ENCODE measurements around the gene PRPF18. TPM values are rescaled to one million over a fixed set of nuclear protein-coding genes. Genes with fewer than 3 reads are reported as not detected.

PRPF18 gene
- polyA plus RNA-seq, 1 donor from 2014 or later: 56.7 TPM

DNA sequence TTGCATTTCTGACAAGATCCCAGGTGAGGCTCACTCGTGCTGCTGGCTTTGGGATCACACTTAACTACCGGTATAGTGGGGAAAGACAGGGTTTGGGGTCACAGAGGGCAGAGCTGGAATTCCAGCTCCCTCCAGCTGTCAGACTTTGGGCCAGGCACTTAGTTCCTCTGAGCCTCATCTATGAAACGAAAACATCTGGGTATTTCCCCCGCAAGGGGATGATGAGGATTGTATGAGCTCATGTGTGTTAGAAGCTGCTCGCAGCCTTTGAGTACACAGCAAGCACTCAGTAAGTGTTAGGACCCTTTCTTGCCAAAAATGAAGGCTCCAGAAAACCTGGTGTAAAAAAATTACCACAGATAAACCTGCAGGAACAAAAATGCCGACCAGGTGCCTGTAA lies 66.1 kb downstream of the PRPF18 start:
- no peak overlapping the region for H3K4me2 ChIP-seq (ENCODE audit: low read length)
- no peaks in the 10 kb centered on the region for H4K20me1 ChIP-seq (ENCODE audit: insufficient read depth)
- no peak overlapping the region for H2AFZ ChIP-seq (ENCODE audit: low read depth, low read length)
- no peak overlapping the region for H3K9ac ChIP-seq (ENCODE audit: low read length)
- no peaks in the 10 kb centered on the region for H3K27me3 ChIP-seq (ENCODE audit: insufficient read depth, low read depth, low read length)
- no peak overlapping the region for H3K4me3 ChIP-seq (ENCODE audit: low read length)
- no peaks in the 10 kb centered on the region for H3K36me3 ChIP-seq (ENCODE audit: insufficient read depth, low read length)
- no peaks in the 10 kb centered on the region for H3F3A ChIP-seq (ENCODE audit: insufficient read depth, low read length, poor library complexity, severe bottlenecking)
- H3K27ac ChIP-seq (ENCODE audit: low read length): no peak overlapping the region
- no peak for TF ChIP-seq MXI1 (conservative IDR thresholded peaks at IDR 0.05; ENCODE audit: poor library complexity, severe bottlenecking)
- TF ChIP-seq, protein P1, sequence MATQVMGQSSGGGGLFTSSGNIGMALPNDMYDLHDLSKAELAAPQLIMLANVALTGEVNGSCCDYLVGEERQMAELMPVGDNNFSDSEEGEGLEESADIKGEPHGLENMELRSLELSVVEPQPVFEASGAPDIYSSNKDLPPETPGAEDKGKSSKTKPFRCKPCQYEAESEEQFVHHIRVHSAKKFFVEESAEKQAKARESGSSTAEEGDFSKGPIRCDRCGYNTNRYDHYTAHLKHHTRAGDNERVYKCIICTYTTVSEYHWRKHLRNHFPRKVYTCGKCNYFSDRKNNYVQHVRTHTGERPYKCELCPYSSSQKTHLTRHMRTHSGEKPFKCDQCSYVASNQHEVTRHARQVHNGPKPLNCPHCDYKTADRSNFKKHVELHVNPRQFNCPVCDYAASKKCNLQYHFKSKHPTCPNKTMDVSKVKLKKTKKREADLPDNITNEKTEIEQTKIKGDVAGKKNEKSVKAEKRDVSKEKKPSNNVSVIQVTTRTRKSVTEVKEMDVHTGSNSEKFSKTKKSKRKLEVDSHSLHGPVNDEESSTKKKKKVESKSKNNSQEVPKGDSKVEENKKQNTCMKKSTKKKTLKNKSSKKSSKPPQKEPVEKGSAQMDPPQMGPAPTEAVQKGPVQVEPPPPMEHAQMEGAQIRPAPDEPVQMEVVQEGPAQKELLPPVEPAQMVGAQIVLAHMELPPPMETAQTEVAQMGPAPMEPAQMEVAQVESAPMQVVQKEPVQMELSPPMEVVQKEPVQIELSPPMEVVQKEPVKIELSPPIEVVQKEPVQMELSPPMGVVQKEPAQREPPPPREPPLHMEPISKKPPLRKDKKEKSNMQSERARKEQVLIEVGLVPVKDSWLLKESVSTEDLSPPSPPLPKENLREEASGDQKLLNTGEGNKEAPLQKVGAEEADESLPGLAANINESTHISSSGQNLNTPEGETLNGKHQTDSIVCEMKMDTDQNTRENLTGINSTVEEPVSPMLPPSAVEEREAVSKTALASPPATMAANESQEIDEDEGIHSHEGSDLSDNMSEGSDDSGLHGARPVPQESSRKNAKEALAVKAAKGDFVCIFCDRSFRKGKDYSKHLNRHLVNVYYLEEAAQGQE (IDR thresholded peaks at IDR 0.05; ENCODE audit: borderline replicate concordance): no peak
- TF ChIP-seq RAD21 (conservative IDR thresholded peaks at IDR 0.05): no peak
- TF ChIP-seq TAF1 (IDR thresholded peaks at IDR 0.05; ENCODE audit: low read depth): no peak
- no peak for TF ChIP-seq SMC3 (conservative IDR thresholded peaks at IDR 0.05; ENCODE audit: poor library complexity)
- no peak for TF ChIP-seq EP300 (conservative IDR thresholded peaks at IDR 0.05; ENCODE audit: poor library complexity, severe bottlenecking)
- no peak for TF ChIP-seq EZH2 (IDR thresholded peaks at IDR 0.05; ENCODE audit: borderline replicate concordance, insufficient read depth, low read length, poor library complexity, severe bottlenecking)
- no peak for TF ChIP-seq POLR2AphosphoS5 (IDR thresholded peaks at IDR 0.05)
- TF ChIP-seq, protein P2, sequence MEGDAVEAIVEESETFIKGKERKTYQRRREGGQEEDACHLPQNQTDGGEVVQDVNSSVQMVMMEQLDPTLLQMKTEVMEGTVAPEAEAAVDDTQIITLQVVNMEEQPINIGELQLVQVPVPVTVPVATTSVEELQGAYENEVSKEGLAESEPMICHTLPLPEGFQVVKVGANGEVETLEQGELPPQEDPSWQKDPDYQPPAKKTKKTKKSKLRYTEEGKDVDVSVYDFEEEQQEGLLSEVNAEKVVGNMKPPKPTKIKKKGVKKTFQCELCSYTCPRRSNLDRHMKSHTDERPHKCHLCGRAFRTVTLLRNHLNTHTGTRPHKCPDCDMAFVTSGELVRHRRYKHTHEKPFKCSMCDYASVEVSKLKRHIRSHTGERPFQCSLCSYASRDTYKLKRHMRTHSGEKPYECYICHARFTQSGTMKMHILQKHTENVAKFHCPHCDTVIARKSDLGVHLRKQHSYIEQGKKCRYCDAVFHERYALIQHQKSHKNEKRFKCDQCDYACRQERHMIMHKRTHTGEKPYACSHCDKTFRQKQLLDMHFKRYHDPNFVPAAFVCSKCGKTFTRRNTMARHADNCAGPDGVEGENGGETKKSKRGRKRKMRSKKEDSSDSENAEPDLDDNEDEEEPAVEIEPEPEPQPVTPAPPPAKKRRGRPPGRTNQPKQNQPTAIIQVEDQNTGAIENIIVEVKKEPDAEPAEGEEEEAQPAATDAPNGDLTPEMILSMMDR (IDR thresholded peaks at IDR 0.05; ENCODE audit: poor library complexity, severe bottlenecking): no peak
- no peaks in the 10 kb centered on the region for H3K9me2 ChIP-seq (ENCODE audit: insufficient read depth, low read length)
- no peaks in the 10 kb centered on the region for H3K9me3 ChIP-seq (ENCODE audit: low read length)
- H3K79me2 ChIP-seq (replicated peaks; ENCODE audit: insufficient read depth, low read length): no peaks in the 10 kb centered on the region

GRCh38 chr10:13654118-13654830 lies 67.5 kb downstream of the PRPF18 start:
- H3K9ac ChIP-seq (ENCODE audit: low read length): no peak overlapping the region
- H3K4me2 ChIP-seq (ENCODE audit: low read length): no peak overlapping the region
- no peaks in the 10 kb centered on the region for H3K9me2 ChIP-seq (ENCODE audit: insufficient read depth, low read length)
- no peaks in the 10 kb centered on the region for H3K27me3 ChIP-seq (ENCODE audit: insufficient read depth, low read depth, low read length)
- H3K27ac ChIP-seq (ENCODE audit: low read length): no peak overlapping the region
- no peaks in the 10 kb centered on the region for H3K36me3 ChIP-seq (ENCODE audit: insufficient read depth, low read length)
- H3K79me2 ChIP-seq (replicated peaks; ENCODE audit: insufficient read depth, low read length): no peaks in the 10 kb centered on the region
- no peak overlapping the region for H3K4me3 ChIP-seq (ENCODE audit: low read length)
- H2AFZ ChIP-seq (ENCODE audit: low read depth, low read length): no peak overlapping the region
- H3F3A ChIP-seq (ENCODE audit: insufficient read depth, low read length, poor library complexity, severe bottlenecking): no peaks in the 10 kb centered on the region
- TF ChIP-seq EP300 (conservative IDR thresholded peaks at IDR 0.05; ENCODE audit: poor library complexity, severe bottlenecking): no peak
- no peaks in the 10 kb centered on the region for H4K20me1 ChIP-seq (ENCODE audit: insufficient read depth)
- no peaks in the 10 kb centered on the region for H3K9me3 ChIP-seq (ENCODE audit: low read length)
